Subcutaneous adipose tissue (tissue), 4 donors: ENCODE data around the gene MRTFB. TPM values are rescaled to one million over a fixed set of nuclear protein-coding genes. Genes with fewer than 3 reads are reported as not detected.

Experiments
- CTCF ChIP-seq: fragments of 450-650 bp; IDR thresholded peaks from one replicate; pipeline ENCODE4 v1.5.1; 2016; ENCODE audit warnings: low read depth, mild to moderate bottlenecking, control low read depth, antibody characterized with exemption, moderate library complexity
- total RNA-seq, 4 donors: library from RNA; depleted of rRNA; stranded (reverse); fragments of >200 nt; gene quantifications; one replicate each; pipeline ENCODE4 v1.1.0, GENCODE V29; 2016

Gene MRTFB
- total RNA-seq, 4 donors from 2014 or later: 48.1 to 92.1 (median 66.9) TPM

- TF ChIP-seq CTCF: no peak
Observed at GRCh38 chr16:14283786-14284185, 212.7 kb downstream of the MRTFB start.

- no peak for TF ChIP-seq CTCF
Observed at GRCh38 chr16:14284371-14284770, 213.3 kb downstream of the MRTFB start.

GRCh38 chr16:14284930-14285512 is 213.9 kb downstream of the MRTFB start:
- no peak for TF ChIP-seq CTCF

- no peak for TF ChIP-seq CTCF
Observed at GRCh38 chr16:14285513-14286367, 214.6 kb downstream of the MRTFB start.

- no peak for TF ChIP-seq CTCF
Observed at GRCh38 chr16:14286368-14287230, 215.5 kb downstream of the MRTFB start.

GRCh38 chr16:14289692-14290340 is 218.7 kb downstream of the MRTFB start:
- no peak for TF ChIP-seq CTCF
